GM21723 (cell line): ENCODE measurements around the gene DLG2.

Experiments used
- ATAC-seq: cut with Tn5 transposase; IDR thresholded peaks from one replicate; pipeline ENCODE4 v1.9.1; 2021; ENCODE audit warnings: mild to moderate bottlenecking, moderate library complexity; ENCODE audit not compliant: unreplicated experiment

Gene DLG2

DNA sequence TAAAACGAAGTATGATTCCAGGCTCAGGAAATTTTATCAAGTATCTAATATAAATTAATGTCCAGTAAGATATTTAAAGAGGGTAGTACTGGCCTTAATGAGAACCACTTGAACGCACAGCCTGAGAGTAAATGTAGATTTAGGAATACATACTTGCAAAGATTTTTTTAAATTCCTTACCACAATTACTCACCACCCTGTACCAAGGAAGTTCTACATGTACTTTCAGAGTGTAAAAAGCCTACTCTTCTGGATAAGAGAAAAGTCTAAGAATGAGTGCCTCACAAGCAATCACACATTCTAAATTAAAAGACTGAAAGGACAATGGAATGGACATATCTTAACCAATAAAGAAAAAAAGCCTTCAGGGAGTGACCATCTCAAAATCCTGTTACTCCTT lies 697.4 kb downstream of the DLG2 start:
- ATAC-seq = no peak

DNA sequence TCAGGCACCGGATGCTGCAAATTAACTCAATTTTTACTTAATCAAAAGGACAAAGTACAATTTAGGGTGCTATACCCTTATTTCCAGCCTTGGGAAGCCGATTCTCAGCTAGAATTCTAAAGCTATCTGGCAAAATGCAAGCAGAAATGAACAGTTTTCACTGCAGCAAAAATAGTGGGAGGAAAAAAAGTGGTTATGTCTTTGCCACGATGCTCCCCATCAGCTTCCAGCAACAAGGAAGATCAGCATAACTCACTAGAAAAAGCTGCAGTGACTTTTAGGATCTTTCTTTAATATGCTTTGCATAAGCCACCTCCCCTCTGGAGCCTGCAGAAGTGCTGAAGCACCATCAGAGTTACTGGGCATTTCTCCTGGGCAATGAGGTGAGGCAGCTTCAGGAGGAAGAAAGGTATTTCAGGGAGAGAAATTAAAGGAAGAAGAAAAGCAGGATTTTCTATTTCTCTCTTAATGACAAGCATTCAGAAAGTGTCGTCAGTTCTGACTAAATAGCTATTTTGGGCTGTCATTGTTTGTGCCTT lies 702.9 kb downstream of the DLG2 start:
- no peak for ATAC-seq

DNA sequence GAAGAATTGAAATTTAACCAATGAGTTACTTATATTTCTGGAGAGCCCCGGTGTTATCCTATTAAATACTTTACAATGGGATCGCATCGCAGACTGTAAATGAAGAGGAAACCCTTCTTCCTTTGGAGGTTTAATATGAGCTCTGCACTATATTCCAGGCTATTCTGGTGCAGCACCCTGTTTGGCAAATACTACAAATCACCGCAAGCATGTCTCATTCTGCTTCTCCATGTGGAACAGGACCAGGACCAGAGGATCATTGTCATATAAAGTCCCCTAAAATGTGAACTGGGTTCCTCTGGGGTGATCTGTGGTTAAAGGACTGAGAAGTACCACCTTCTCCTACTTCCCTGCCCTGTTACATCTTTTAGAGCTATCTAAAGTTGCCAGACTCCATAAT lies 703.7 kb downstream of the DLG2 start:
- no peak for ATAC-seq

DNA sequence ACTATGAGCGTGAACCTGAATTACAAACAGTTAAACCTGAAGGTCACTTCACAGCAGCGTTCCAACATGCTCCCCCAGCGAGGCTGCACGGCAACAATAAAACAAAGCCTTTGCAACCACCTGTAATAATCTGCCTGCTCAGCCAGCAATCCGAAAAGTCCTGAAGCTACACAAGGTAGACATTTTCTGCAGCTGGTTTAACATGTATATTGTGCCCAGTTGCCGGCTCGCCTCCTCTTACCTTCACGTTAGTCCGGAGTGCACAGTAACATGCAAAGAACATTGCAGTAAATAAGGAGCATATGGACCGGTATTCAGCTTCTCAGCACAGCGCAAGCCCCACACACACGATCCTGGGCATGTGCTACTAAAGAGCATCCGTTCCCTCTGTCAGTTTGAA lies 704.3 kb downstream of the DLG2 start:
- ATAC-seq = no peak

DNA sequence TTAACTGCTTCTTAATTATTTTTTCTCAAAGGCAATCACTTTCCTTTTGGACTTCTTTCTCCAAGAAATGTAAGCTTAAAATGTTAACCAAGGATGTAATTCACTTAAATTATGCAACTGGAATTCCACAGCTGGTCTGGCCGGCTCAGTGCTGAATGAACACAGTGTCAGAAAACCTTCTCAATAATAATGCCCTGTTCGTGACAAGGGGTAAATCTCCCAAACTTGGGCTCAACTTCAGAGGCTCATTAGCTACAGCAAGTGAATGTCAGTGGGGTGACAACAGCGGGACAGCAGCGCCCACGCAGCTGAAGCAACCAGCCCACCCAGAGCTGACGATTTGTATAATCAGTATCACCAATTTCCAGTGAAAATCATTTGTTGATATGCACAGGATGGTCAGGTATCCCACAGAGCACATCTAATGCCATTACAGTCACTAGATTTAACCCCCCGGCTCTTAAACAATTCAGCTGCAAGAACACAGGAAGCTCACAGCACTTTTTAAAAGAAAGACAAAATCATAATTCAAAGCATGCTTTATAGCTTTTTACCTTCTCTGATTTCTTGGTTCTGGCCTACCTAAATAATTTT lies 704.8 kb downstream of the DLG2 start:
- ATAC-seq = no peak

DNA sequence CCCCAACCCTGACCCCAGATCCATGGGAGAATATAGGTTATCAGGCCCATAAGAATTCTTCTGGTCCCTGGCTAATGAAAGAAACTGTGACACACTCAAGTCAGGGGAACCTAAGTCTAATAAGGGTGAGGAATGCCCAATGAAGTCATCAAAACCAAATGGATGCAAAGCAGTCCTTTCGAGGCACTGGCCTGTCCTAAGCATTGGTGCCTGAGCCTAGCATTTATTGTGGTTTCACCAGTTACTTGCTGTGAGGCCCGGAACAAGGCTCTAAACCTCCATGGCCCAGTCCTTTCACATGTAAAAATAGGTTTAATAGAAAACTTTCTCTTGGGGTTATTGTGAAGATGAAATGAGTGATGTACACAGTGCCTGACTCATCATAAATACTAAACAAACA lies 712.6 kb downstream of the DLG2 start:
- ATAC-seq = no peak

DNA sequence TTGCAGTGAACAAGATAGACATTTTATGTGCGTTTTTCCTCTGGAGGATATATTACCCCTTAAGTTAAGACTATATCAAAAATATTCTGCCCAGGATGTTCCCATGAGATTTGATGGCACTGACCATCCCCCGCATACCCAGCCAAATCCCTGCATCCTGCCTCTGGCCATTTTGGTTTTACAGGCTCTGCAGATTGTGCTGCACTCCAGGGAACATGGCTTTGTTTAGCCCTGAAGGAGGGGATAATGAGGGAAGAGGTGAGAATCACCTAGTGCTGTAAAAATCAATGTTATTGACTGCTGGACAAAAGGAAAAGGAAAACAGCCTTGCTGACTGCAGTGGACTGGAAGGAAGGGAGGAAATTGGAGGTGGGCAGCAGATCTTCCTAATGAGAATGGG lies 717.4 kb downstream of the DLG2 start:
- ATAC-seq = no peak

DNA sequence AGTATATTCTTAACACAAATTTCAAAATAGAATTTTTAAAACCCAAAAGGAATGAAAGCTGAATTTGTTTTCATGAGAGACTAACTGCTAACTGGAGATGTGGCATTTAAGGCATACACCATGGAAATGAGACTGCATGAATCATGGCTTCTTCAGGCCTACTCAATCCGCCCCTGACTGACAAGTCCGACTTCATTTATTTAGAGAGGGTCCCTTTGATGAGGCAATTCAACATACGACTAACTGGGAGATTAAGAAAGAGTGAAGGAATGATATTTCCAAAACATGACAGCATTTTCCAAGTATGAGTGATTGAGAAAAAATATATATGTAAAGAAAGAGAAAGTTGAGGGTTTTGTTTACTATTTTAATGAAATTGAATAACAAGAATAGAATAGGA lies 720.1 kb downstream of the DLG2 start:
- ATAC-seq = no peak

DNA sequence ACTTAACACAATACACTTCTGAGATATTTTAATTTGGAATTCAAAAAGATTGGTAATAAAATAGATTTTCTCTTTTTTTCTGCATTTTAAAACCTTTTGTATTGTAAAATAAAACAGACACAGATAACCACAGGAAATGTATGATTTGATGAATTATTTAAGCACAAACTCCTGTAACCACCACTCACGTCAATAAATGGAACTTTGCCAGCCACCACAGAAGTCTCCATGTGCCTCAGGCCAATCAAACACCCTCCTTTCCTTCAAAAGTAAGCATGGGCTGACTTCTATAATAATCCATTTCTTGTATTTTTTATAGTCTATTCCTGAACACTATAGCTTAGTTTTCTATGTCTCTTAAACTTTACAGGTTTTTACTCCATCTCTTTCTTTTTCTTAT lies 721.7 kb downstream of the DLG2 start:
- ATAC-seq = no peak

DNA sequence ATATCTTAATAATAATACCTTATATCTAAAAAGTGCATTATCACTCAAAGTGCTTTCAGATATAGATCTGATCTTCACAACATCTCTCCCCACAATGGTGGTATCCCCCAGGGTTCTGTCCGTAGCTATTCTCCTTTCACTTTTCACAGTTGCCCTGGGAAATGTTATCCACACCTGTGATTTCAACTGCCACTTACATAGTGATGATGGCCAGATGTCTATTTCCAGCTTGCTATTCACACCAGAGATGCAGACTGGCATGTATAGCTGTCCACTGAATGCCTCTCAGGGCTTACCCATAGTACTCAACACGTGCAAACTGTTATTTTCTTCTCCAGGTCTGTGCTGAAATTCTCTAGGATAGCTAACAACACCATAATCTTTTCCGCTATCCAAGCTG lies 724.7 kb downstream of the DLG2 start:
- ATAC-seq = no peak

DNA sequence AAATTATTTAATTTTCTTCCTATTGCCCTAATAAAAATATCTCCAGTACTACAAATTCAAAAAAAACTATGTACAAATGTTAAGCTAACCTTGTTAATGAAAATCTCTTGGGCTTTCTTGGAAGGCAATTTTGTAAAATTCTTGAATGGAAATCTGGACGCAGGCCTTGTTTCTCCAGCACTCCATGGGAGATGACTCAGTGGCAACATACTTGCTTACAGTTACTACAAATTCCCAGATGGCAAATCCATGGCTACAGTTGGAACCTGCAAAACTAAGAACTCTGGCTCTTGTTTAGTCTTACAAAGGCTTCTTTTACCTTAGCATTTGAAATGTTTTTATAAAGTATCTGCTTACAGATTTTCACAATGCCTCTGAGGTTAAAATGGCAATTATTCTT lies 725.2 kb downstream of the DLG2 start:
- no peak for ATAC-seq

DNA sequence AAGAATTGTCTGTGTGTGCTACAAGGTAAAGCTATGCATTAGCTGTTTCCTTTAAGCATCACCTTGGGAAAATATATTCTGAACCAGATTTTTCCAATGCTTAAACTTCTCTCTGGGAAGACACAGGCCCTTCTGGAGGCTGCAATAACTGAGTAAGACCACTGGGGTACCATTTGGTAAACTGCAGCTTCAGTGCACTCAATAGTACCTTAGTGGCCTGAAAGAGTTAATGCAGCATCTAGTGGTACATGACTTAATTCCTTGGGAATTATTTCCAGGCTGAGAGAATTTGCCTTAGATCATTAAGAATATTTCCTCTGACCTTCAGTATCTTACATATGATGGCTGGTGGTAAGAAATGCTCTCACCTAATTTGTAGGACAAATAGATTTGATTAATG lies 727.4 kb downstream of the DLG2 start:
- no peak for ATAC-seq

DNA sequence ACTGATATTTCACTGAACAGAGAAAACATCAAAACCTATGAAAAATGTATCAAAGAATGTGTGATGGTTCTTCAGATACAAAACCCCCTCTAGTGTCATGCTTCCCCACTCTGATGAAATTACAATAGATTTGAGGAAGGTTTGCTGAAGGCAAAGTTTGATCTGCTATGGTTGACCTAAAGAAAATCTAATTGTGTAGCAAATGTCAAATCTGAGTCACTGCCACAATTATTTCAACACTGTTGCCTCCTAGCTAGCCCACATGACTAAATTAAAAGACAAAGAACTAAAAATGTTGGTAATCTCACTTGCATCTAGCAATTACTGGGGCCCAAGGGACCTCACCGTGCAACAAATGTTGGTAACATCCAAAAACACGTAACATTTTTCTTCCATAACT lies 728.0 kb downstream of the DLG2 start:
- no peak for ATAC-seq

DNA sequence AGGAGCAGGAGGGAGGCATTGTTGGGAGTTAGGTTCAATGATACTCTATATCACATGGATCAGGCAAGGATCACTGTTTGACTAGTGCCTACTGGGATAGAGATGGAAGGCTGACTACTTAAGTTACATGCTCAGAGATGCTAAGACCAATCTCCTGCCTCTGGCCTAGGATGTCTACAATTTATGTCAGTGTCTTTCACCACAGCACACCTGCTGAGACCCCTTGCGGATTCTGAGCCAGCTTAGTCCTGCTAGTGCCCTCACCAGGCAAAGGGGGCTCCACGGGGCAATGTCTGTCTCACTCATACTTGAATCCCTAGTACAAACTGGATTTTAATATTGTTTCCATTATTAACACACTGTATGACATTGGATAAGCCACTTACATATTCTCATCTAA lies 732.5 kb downstream of the DLG2 start:
- no peak for ATAC-seq

DNA sequence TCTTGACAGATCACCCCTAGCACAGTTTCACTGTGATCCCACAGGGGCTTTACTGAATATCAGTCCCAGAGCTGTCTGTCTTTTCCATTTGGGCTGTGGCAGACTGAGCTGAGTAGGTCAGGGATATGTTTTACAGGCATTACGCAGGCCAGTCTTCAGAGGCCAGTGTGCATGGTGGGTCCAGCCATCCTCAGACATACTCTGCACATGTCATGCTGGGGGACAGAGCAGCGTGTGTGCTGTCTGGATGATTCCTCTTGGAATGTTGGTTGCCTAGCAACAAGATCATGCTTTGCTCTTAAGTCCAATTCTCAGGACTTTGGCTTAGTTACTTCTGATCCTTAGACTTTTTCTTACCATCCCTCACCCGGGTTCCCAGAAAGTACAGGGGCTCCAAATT lies 736.5 kb downstream of the DLG2 start:
- no peak for ATAC-seq

DNA sequence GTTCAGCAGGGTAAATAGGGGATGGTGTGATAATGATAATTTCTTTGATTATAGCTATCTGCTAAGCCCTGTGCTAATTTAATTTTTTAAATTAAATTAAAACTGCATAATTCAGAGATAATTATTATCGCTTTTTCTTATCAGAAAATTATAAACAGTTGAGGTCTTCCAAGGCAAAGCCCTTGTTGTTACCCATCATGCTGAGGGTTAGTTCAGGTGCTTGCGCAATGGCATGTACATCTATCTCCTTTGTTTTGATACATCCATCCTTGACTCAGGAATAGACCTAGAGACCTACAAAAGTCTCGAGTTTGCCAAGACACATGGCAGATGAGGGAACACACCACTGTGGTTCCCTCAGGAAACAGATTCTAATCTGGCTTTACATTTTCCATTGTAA lies 737.6 kb downstream of the DLG2 start:
- ATAC-seq = no peak

DNA sequence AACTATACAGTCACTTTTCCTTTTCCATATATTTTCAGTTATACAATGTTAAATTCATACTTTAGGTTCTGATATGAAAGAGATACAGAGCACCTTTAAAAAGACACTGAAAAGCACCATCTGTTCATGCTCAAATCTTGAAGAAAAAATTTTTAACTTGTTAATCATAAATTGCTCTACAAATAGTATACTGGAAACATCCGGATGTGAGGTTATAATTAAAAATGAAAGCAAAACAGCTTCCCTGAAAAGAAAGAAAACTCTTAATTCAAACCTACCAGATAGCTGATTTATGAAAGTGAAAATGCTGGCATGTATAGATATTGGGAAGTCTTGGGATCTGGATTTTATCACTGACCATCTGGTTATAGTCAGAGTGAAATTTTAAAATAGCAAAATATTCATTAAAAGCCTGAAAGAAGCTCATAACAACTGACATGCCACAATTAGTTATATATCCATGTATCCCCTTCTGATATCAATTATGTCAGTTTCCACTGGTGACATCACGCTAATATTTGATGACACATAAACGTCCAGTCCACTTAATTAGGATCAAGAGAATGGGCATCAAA lies 740.0 kb downstream of the DLG2 start:
- no peak for ATAC-seq

DNA sequence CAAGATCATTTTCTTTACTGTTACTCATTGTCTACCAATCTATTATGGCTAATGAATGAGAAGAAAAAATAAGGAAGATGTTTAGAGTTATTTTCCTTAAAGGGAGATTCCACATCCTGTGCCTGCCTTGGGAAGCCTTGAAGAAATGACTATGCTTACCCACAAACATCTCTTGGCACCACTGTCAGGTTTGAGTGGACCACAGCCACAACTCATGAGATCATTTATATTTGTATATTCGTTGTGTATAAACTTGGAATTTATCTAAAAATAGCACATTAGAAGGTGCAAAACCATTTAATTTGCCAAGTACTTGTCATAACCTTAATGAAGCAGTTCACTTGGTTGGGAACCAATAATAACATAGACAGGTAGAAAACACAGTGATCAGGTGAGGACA lies 740.8 kb downstream of the DLG2 start:
- ATAC-seq = no peak

DNA sequence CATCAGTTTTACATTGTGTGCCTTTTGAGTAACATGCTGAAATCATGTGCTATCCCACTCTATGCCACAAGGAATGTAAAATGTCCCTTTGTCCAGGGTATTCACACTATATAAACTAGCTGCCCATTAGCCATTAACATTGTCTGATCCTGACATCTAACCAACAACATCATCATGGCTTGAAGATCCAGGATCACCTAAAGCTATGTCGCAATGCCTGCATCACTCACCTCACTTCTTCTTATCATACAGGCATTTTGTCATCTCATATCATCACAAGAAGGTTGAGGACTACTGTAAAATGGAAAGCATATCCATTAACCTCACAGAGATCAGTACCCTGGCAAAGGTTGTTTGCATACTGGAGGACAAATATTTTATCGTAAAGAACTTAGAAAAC lies 742.3 kb downstream of the DLG2 start:
- no peak for ATAC-seq

DNA sequence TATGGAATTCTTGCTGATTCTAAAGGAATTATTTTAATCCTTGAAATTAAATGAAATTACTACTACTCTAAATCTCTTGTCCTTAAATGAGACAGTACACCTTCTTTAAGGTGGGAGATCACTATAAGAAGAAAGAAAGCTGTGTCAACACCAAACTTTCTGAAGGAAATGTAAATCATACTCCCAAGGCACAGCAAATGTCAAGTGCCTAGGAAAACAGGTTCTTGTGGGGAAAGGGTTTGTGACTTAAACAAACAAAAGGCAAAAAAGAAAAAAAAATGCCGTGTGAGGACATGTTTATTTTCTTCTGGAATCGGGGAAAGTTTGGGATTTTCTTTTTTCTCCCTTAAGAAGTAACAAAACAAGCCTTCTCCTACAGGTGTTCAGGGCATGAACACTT lies 745.1 kb downstream of the DLG2 start:
- no peak for ATAC-seq

DNA sequence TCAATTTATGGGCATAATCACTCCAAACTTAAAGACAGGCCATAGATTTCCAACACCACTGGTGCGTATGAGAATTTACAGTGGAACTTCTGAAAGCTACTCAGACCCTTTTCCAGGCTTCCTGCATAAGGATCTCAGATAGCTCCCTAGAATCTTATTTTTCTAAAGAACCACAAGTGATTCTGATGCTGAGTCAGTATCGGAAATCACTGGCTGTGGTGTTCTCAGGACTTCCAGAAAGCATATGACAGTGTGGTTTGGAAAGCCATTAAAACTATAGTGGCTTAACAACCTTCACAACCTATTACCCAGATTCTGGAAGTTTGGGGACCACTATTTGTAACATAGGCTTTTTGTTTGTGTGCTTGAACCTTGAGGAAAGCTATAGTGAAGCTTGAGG lies 756.0 kb downstream of the DLG2 start:
- ATAC-seq = no peak

DNA sequence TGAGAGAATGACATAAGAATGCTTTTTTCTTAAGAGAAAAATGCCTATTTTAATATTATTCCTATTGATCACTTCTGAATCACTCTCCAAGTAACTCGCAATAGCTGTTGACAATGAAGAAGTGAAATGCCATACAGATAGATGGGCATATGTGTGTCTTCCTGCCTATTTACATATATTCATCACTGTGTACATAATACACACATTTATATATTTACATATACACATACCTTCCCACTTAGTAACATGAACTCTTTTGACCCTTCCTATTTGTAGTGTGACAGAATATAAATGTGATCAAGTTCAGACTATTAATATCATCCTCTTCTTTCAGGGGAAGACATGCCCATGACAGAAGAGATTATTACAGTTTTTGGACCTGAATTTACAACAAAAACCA lies 756.7 kb downstream of the DLG2 start:
- ATAC-seq = no peak

DNA sequence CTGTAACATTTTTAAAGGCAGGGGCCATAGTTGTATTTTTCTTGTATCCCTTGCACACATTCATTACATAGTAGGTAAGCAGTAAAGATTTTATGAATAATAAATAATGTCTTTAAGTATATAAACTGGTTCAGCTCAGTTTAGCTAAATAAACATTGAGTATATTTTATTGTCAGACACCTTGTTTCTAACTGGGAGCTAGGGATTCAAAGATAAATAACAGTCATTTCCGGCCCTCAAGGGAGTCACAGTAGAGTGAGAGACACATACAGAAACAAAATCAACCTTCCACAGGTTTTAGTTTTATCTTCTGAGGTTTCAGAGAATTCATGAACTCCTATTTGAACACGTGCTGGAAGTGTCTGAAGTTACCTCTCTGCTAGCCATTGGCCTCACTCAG lies 760.2 kb downstream of the DLG2 start:
- no peak for ATAC-seq
